ENCODE measurements around the gene MSH3. TPM values are rescaled to one million over a fixed set of nuclear protein-coding genes. Genes with fewer than 3 reads are reported as not detected.
"Not testable (repeated sequence)": the region's sequence is repeated elsewhere in the genome, so short reads cannot be mapped to it uniquely, and the experiment has no call there.

Gene MSH3
- total RNA-seq, 1 donor from 2014 or later = 19.7 TPM

GRCh38 chr5:80755626-80756025 lies 101.2 kb downstream of the MSH3 start:
- DNase-seq (ENCODE audit: low spot score) = no peak

GRCh38 chr5:80756292-80756691 lies 101.8 kb downstream of the MSH3 start:
- no peak for DNase-seq (ENCODE audit: low spot score)

GRCh38 chr5:80757290-80757689 lies 102.8 kb downstream of the MSH3 start:
- DNase-seq (ENCODE audit: low spot score) = no peak

- no peak for DNase-seq (ENCODE audit: low spot score)
Observed at GRCh38 chr5:80759866-80760577, 105.6 kb downstream of the MSH3 start.

GRCh38 chr5:80760680-80761079 lies 106.2 kb downstream of the MSH3 start:
- no peak for DNase-seq (ENCODE audit: low spot score)

- DNase-seq (ENCODE audit: low spot score) = no peak
Observed at GRCh38 chr5:80761176-80761575, 106.7 kb downstream of the MSH3 start.

- no peak for DNase-seq (ENCODE audit: low spot score)
Observed at GRCh38 chr5:80761966-80762365, 107.5 kb downstream of the MSH3 start.

- no peak for DNase-seq (ENCODE audit: low spot score)
Observed at GRCh38 chr5:80762573-80762972, 108.1 kb downstream of the MSH3 start.

- no peak for DNase-seq (ENCODE audit: low spot score)
Observed at GRCh38 chr5:80763211-80763610, 108.8 kb downstream of the MSH3 start.

GRCh38 chr5:80763873-80764647 lies 109.6 kb downstream of the MSH3 start:
- DNase-seq (ENCODE audit: low spot score) = no peak

GRCh38 chr5:80764786-80765185 lies 110.3 kb downstream of the MSH3 start:
- DNase-seq (ENCODE audit: low spot score) = no peak

GRCh38 chr5:80777347-80778287 lies 123.2 kb downstream of the MSH3 start:
- no peak for DNase-seq (ENCODE audit: low spot score)

GRCh38 chr5:80780024-80780423 lies 125.6 kb downstream of the MSH3 start:
- no peak for DNase-seq (ENCODE audit: low spot score)

GRCh38 chr5:80780761-80781285 lies 126.4 kb downstream of the MSH3 start:
- no peak for DNase-seq (ENCODE audit: low spot score)

GRCh38 chr5:80781356-80781755 lies 126.9 kb downstream of the MSH3 start:
- no peak for DNase-seq (ENCODE audit: low spot score)

- DNase-seq (ENCODE audit: low spot score) = no peak
Observed at GRCh38 chr5:80782626-80783025, 128.2 kb downstream of the MSH3 start.

GRCh38 chr5:80783751-80784150 lies 129.3 kb downstream of the MSH3 start:
- DNase-seq (ENCODE audit: low spot score) = not testable (repeated sequence)

- no peak for DNase-seq (ENCODE audit: low spot score)
Observed at GRCh38 chr5:80784451-80784850, 130.0 kb downstream of the MSH3 start.

- DNase-seq (ENCODE audit: low spot score) = not testable (repeated sequence)
Observed at GRCh38 chr5:80789319-80790016, 135.0 kb downstream of the MSH3 start.

GRCh38 chr5:80790698-80791097 lies 136.2 kb downstream of the MSH3 start:
- DNase-seq (ENCODE audit: low spot score) = no peak

- no peak for DNase-seq (ENCODE audit: low spot score)
Observed at GRCh38 chr5:80793354-80793753, 138.9 kb downstream of the MSH3 start.

Measured in umbilical cord (tissue), 2 donors.